ENCODE data around the gene ZCCHC8.

ZCCHC8 gene

DNA sequence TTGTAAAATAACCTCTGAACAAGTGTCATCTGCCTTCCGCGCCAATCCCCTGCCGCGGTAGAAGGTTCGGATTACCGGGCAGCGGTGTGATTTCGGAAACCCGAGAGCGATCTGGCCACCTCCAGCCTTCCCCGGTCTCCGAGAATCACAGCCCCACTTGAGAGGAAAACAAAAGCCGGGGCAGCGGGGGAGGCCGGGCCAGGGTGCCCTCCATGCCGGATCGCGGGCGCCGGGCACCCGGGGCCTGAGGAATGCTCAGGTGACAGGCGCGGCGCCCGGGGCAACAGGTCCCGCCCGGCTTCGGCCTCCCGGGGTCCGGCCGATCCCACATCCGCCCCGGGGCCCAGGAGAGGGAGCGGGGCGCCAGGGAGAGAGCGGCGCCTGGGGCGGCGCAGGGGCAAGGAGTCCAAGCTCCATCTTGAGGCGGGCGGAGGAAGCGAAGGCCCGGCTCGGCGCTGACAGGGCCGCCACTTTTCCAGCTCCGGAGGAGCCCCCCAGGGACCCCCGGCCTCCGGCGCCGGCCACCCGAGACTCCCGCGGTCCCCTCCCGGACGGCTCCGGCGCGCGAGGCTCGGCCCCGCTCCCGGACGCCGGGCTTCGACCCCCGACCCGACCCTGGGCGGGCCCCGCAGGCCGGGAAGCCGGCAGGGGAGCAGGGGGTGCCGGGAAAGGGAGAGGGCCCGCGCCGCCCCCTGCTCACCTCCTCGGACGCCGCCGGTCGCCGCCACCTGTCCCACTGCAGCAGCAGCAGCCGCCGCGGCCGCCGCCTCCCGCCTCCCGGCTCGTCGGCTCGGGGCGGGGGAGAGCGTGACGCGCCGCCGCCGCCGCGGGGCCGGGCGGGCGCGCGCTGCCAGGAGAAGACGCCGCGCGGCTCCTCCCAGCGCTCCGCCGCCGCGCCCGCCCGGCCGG is 78.7 kb downstream of the ZCCHC8 start, which contains the start of gene CLIP1:
TSS of gene CLIP1 (minus strand) at position 849 of the 909 bp plus-strand sequence. CDS start 42,217 bp downstream, outside the sequence.
- peak; percentile 76 for DNase-seq

Measured in hematopoietic multipotent progenitor cell treated with erythropoietin and hydrocortisone succinate and interleukin-3 and kit ligand, for 4 days (in vitro differentiated cells).